Common myeloid progenitor, CD34-positive (primary cell): ENCODE measurements around the gene SPATA2L.
"Not testable (repeated sequence)": the region's sequence is repeated elsewhere in the genome, so short reads cannot be mapped to it uniquely, and the experiment has no call there.

Source experiments
- CTCF ChIA-PET: fragments of 350-600 bp; sonication (Branson Sonifier 250); formaldehyde crosslinking; loops from one replicate; lab custom pipeline; 2021; ENCODE audit warnings: antibody characterized with exemption; lab: Charles Lee
- POLR2A ChIA-PET: fragments of 350-600 bp; sonication (Branson Sonifier 250); formaldehyde crosslinking; loops from one replicate; lab custom pipeline; 2021; ENCODE audit warnings: antibody characterized with exemption; lab: Charles Lee
- DNase-seq, 3 donors: peaks; one replicate each; pipeline versions ENCODE4 v3.0.0 to v3.0.0-alpha.2; 2013
- H3K27ac ChIP-seq, 2 experiments: 1 replicate in 1 of 2; 2 replicates in 1 of 2; pipeline ENCODE4 v1.7.0; 2013; ENCODE audit warnings: inconsistent platforms in 2 of 2, low read length in 2 of 2, mild to moderate bottlenecking in 2 of 2, low read depth in 1 of 2, moderate library complexity in 1 of 2; ENCODE audit not compliant: severe bottlenecking in 2 of 2, insufficient read depth in 1 of 2, poor library complexity in 1 of 2
- H3K27me3 ChIP-seq, 5 experiments: replicated peaks in 2 of 5; 1 replicate in 3 of 5; 2 replicates in 2 of 5; pipeline versions ENCODE4 v1.6.1 to v1.7.0; 2013; ENCODE audit warnings: low read length in 4 of 5, mild to moderate bottlenecking in 2 of 5, moderate library complexity in 2 of 5, inconsistent platforms in 1 of 5; ENCODE audit not compliant: insufficient read depth in 5 of 5, control insufficient read depth in 4 of 5
- H3K36me3 ChIP-seq, 4 experiments: 1 replicate in 2 of 4; 2 replicates in 2 of 4; pipeline versions ENCODE4 v1.6.1 to v1.7.0; 2013; ENCODE audit warnings: low read length in 3 of 4, control low read depth in 1 of 4, mild to moderate bottlenecking in 1 of 4; ENCODE audit not compliant: control insufficient read depth in 4 of 4, insufficient read depth in 4 of 4
- H3K4me1 ChIP-seq, 4 experiments: 1 replicate in 3 of 4; 2 replicates in 1 of 4; pipeline versions ENCODE4 v1.6.1 to v1.7.1; 2013; ENCODE audit warnings: low read length in 3 of 4, mild to moderate bottlenecking in 3 of 4, control low read depth in 1 of 4, inconsistent platforms in 1 of 4, moderate library complexity in 1 of 4; ENCODE audit not compliant: control insufficient read depth in 4 of 4, insufficient read depth in 4 of 4; ENCODE audit errors: control extremely low read depth in 1 of 4
- H3K4me3 ChIP-seq, 7 experiments: 1 replicate in 4 of 7; 2 replicates in 3 of 7; pipeline versions ENCODE4 v1.5.1 to v1.7.0; 2013; ENCODE audit warnings: mild to moderate bottlenecking in 7 of 7, low read length in 6 of 7, moderate library complexity in 6 of 7, inconsistent platforms in 2 of 7, low read depth in 2 of 7, control low read depth in 1 of 7; ENCODE audit not compliant: insufficient read depth in 4 of 7, control insufficient read depth in 1 of 7; ENCODE audit errors: extremely low read depth in 1 of 7
- H3K9me3 ChIP-seq, 5 experiments: 1 replicate in 4 of 5; 2 replicates in 1 of 5; pipeline versions ENCODE4 v1.6.1 to v1.7.1; 2013; ENCODE audit warnings: low read length in 4 of 5, mild to moderate bottlenecking in 2 of 5, inconsistent platforms in 1 of 5, low read depth in 1 of 5, moderate library complexity in 1 of 5; ENCODE audit not compliant: control insufficient read depth in 4 of 5, insufficient read depth in 2 of 5; ENCODE audit errors: control extremely low read depth in 1 of 5
- WGBS: methylation state at CpG from one replicate; pipeline ENCODE4 v1.1.5; 2013; ENCODE audit not compliant: insufficient coverage; 5-methylcytosine and 5-hydroxymethylcytosine counted together

SPATA2L gene

DNA sequence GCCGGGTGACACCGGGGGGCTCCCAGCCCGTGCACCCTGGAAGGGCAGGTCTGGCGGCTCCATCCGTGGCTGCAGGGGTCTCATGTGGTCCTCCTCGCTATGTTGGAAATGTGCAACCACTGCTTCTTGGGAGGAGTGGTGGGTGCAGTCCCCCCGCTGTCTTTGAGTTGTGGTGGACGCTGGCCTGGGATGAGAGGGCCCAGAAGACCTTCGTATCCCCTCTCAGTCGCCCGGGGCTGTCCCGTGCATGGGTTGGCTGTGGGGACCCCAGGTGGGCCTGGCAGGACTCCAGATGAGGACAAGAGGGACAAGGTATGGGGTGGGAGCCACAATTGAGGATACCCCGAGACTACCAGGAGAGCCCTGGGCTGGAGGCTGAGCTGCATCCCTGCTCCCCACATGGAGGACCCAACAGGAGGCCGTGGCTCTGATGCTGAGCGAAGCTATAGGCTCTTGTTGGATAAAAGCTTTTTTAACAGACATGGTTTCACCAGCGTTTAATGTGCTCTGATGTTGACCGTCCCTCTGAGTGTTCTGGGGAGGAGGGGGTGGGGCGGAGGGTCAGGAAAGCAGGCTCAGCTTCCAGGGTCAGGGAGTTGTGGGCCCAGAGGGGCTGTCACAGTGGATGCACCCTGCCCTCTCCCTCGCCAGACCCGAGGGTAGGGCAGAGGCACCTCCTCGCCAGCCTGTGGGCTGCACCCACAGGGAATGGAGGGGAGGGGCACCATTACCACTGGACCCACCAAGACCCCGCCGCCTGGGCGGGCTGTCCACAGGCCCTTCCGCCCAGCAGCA is 5.4 kb downstream of the SPATA2L start:
- ChIA-PET CTCF (interaction anchor here (0.9 to 1.2 kb wide), 3 partner anchors 9 to 25 kb away, joined by 3 to 4 read pairs (median 3); no protein-coding TSS in a partner anchor), POLR2A (interaction anchor here (2.0 kb wide), 1 partner anchor 10 kb away, joined by 4 read pairs; the partner anchor contains the start of gene CDK10)
- H3K27ac ChIP-seq = no peak overlapping the region
- H3K36me3 ChIP-seq = peaks cover 5 to 54% (median 33%) of the 10 kb centered on the region in 4 experiments
- 84% methylated on average over 16 of the region's 25 CpGs for WGBS
- H3K4me3 ChIP-seq = no peak overlapping the region
- DNase-seq = no peak
- H3K27me3 ChIP-seq = no peaks in the 10 kb centered on the region
- H3K9me3 ChIP-seq = no peaks in the 10 kb centered on the region
- H3K4me1 ChIP-seq = peaks cover 2 to 28% (median 26%) of the 10 kb centered on the region in 4 experiments

DNA sequence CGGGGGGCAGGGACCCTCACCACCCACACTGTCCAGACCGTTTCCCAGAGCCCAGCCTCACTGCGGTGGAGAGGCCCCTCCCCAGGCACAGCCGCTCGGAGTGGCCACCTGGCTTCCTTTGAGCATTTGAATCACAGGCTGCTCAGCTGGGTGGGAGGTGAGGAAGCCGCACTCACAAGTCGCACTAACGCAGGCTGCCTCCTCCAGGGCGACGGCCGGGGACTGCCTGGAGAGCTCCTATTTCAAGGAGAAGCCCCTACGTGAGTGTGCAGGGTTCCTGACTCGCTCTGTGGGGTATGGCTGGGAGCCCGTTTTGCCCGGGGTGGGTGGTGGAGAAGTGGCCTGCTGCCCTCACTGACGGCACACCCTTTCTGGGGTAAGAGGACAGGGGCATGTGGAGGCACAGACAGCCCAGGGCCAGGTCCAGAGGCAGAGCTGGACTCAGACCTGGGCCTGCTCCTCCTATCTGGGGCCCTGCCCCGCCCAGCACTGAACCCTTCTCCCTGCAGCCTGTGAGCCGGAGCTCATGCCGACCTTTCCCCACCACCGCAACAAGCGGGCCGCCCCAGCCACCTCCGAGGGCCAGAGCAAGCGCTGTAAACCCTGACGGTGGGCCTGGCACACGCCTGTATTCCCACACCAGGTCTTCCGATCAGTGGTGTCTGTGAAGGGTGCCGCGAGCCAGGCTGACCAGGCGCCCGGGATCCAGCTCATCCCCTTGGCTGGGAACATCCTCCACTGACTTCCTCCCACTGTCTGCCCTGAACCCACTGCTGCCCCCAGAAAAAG is 6.2 kb downstream of the SPATA2L start:
- Histone ChIP-seq H3K36me3 (peaks cover 5 to 59% (median 36%) of the 10 kb centered on the region in 4 experiments), H3K27me3 (no peaks in the 10 kb centered on the region), H3K9me3 (no peaks in the 10 kb centered on the region), H3K4me1 (peaks cover 0 to 20% (median 18%) of the 10 kb centered on the region in 4 experiments), H3K27ac (no peak overlapping the region), H3K4me3 (no peak overlapping the region)
- ChIA-PET CTCF (interaction anchor here (1.0 to 1.2 kb wide), 3 partner anchors 10 to 98 kb away, joined by 3 to 4 read pairs (median 3); no protein-coding TSS in a partner anchor), POLR2A (interaction anchor here (2.0 kb wide), 1 partner anchor 9 kb away, joined by 4 read pairs; the partner anchor contains the start of gene CDK10)
- 98% methylated on average over 28 of the region's 31 CpGs for WGBS
- no peak for DNase-seq

DNA sequence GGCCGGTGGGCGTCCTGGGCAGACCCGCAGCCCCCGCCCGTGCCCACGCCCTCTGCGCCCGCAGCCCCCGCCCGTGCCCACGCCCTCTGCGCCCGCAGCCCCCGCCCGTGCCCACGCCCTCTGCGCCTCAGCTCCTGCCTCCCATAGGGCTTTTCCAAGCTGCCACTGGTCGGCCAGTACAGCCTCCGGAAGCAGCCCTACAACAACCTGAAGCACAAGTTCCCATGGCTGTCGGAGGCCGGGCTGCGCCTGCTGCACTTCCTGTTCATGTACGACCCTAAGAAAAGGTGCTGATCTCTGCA is 6.8 kb downstream of the SPATA2L start:
- H3K9me3 ChIP-seq = not testable (repeated sequence)
- POLR2A ChIA-PET = interaction anchor here (2.0 kb wide), 1 partner anchor 8 kb away, joined by 4 read pairs; the partner anchor contains the start of gene CDK10

GRCh38 chr16:89693931-89694783 is 7.3 kb downstream of the SPATA2L start:
- POLR2A ChIA-PET = interaction anchor here (0.6 to 2.0 kb wide), 2 partner anchors 8 to 11 kb away, joined by 4 read pairs; partner anchors contain the start of gene CDK10
- Histone ChIP-seq H3K9me3 (no peaks in the 10 kb centered on the region), H3K27me3 (no peaks in the 10 kb centered on the region), H3K27ac (no peak overlapping the region), H3K36me3 (peaks cover 5 to 66% (median 40%) of the 10 kb centered on the region in 4 experiments), H3K4me3 (no peak overlapping the region), H3K4me1 (peaks cover 0 to 13% (median 12%) of the 10 kb centered on the region in 4 experiments)
- 92% methylated on average over 32 of the region's 32 CpGs for WGBS
- DNase-seq = no peak
- CTCF ChIA-PET = interaction anchor here (1.0 kb wide), 2 partner anchors 99 to 114 kb away, joined by 3 read pairs; no protein-coding TSS in a partner anchor

More for the DNA sequence above, 6.8 kb downstream of the SPATA2L start:
- DNase-seq, H3K4me3 ChIP-seq, H3K27ac ChIP-seq, H3K27me3 ChIP-seq: not testable (repeated sequence)
- CTCF ChIA-PET = interaction anchor here (1.0 kb wide), 1 partner anchor 98 kb away, joined by 3 read pairs; no protein-coding TSS in a partner anchor
- Histone ChIP-seq H3K36me3 (peaks cover 5 to 62% (median 39%) of the 10 kb centered on the region in 4 experiments), H3K4me1 (peaks cover 0 to 14% (median 13%) of the 10 kb centered on the region in 4 experiments)
- 93% methylated on average over 18 of the region's 23 CpGs for WGBS

DNA sequence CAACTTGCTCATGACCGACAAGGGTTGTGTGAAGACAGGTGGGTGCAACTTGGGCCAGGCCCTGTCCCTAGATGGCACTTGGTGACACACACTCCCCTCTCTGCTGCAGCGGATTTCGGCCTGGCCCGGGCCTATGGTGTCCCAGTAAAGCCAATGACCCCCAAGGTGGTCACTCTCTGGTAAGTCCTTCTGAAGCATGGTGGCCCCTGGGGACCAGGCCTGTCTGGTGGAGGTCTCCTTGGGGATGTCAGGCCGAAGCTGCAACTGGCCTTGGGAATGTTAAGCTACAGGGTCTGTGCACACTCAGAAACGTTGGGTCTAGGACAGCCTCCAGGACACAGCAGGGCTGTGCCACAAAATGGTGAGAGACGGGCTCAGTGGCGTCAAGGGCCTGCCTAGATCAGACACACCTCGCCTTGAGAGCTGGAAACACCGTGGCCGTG is 8.2 kb downstream of the SPATA2L start:
- no peak for DNase-seq
- Histone ChIP-seq H3K36me3 (peaks cover 5 to 68% (median 43%) of the 10 kb centered on the region in 4 experiments), H3K4me1 (peaks cover 0 to 13% (median 12%) of the 10 kb centered on the region in 4 experiments), H3K27ac (no peak overlapping the region), H3K9me3 (no peaks in the 10 kb centered on the region), H3K4me3 (no peak overlapping the region), H3K27me3 (no peaks in the 10 kb centered on the region)
- 97% methylated on average over 8 of the region's 11 CpGs for WGBS
- CTCF ChIA-PET = interaction anchor here (1.0 kb wide), 1 partner anchor 114 kb away, joined by 3 read pairs; no protein-coding TSS in a partner anchor
- POLR2A ChIA-PET = interaction anchor here (0.6 kb wide), 1 partner anchor 10 kb away, joined by 4 read pairs; no protein-coding TSS in a partner anchor

GRCh38 chr16:89691986-89692569 is 9.4 kb downstream of the SPATA2L start:
- no peaks in the 10 kb centered on the region for H3K9me3 ChIP-seq
- H3K36me3 ChIP-seq = peaks cover 5 to 66% (median 38%) of the 10 kb centered on the region in 4 experiments
- WGBS = 96% methylated on average over 13 of the region's 13 CpGs
- POLR2A ChIA-PET = no interaction called here
- H3K4me3 ChIP-seq = no peak overlapping the region
- H3K27me3 ChIP-seq = no peaks in the 10 kb centered on the region
- no peak for DNase-seq
- no peak overlapping the region for H3K27ac ChIP-seq
- CTCF ChIA-PET = no interaction called here
- H3K4me1 ChIP-seq = peaks cover 0 to 20% (median 20%) of the 10 kb centered on the region in 4 experiments
